ENCODE measurements around the gene GRIA1. TPM values are rescaled to one million over a fixed set of nuclear protein-coding genes. Genes with fewer than 3 reads are reported as not detected.
"Not testable (repeated sequence)": the region's sequence is repeated elsewhere in the genome, so short reads cannot be mapped to it uniquely, and the experiment has no call there.

GRIA1 gene
- total RNA-seq, 1 donor = 1.1 TPM

- no peak for TF ChIP-seq CTCF (IDR thresholded peaks at IDR 0.05; ENCODE audit: extremely low read depth, low read depth, low read length)
- no peaks in the 10 kb centered on the region for H3K4me1 ChIP-seq (ENCODE audit: insufficient read depth, low read length)
- no peak overlapping the region for H2AFZ ChIP-seq (ENCODE audit: low read length)
- H3K36me3 ChIP-seq (ENCODE audit: insufficient read depth, low read length) = no peaks in the 10 kb centered on the region
- no peak overlapping the region for H3K4me2 ChIP-seq (ENCODE audit: insufficient read depth, low read length)
- no peak overlapping the region for H3K4me3 ChIP-seq (ENCODE audit: insufficient read depth, low read length)
- H3K27me3 ChIP-seq (ENCODE audit: insufficient read depth, low read length) = no peaks in the 10 kb centered on the region
- no peaks in the 10 kb centered on the region for H3K79me2 ChIP-seq (ENCODE audit: insufficient read depth, low read length)
- no peaks in the 10 kb centered on the region for H4K20me1 ChIP-seq (ENCODE audit: insufficient read depth, low read length)
- no peaks in the 10 kb centered on the region for H3K9me3 ChIP-seq (ENCODE audit: low read depth, low read length)
- DNase-seq (ENCODE audit: insufficient read length, low spot score, missing footprints) = no peak
- no peak overlapping the region for H3K27ac ChIP-seq (ENCODE audit: low read depth, low read length)
These were observed 369.9 kb downstream of the GRIA1 start for GRCh38 chr5:153860195-153860886.

- not testable (repeated sequence) for H3K9me3 ChIP-seq (ENCODE audit: low read depth, low read length); H3K27ac ChIP-seq (ENCODE audit: low read depth, low read length); H3K4me3 ChIP-seq (ENCODE audit: insufficient read depth, low read length); H3K36me3 ChIP-seq (ENCODE audit: insufficient read depth, low read length); H3K4me1 ChIP-seq (ENCODE audit: insufficient read depth, low read length); H3K4me2 ChIP-seq (ENCODE audit: insufficient read depth, low read length); H4K20me1 ChIP-seq (ENCODE audit: insufficient read depth, low read length); H3K79me2 ChIP-seq (ENCODE audit: insufficient read depth, low read length); H2AFZ ChIP-seq (ENCODE audit: low read length); DNase-seq (ENCODE audit: insufficient read length, low spot score, missing footprints); H3K27me3 ChIP-seq (ENCODE audit: insufficient read depth, low read length)
These were observed 372.4 kb downstream of the GRIA1 start for GRCh38 chr5:153862906-153863305.

Small RNA genes lying within 50 kb of the gene (small RNA-seq; reads per million reads assigned to genes)
- gene RN7SL177P = not detected

All from osteoblast (primary cell).